DOHH2 (cell line): Measurements from ENCODE around the gene NYAP1.

Source experiments
- CTCF ChIP-seq: fragments of 200-600 bp; sonication (generic); IDR thresholded peaks from one replicate; pipeline ENCODE4 v1.5.1; 2014; ENCODE audit warnings: antibody characterized with exemption, mild to moderate bottlenecking, low read depth, low read length; ENCODE audit not compliant: poor library complexity, severe bottlenecking
- EZH2phosphoT487 ChIP-seq: fragments of 200-600 bp; sonication (generic); IDR thresholded peaks from 2 replicates; pipeline ENCODE4 v1.6.1; 2017; ENCODE audit warnings: borderline replicate concordance, mild to moderate bottlenecking, antibody characterized with exemption, low read length, moderate library complexity, mixed read lengths

GRCh38 chr7:100476101-100476780, 7.5 kb upstream of the NYAP1 start:
- TF ChIP-seq CTCF: no peak
- no peak for TF ChIP-seq EZH2phosphoT487
